Ishikawa (cell line): ENCODE results near the gene YTHDF1.
A peak's percentile ranks its signal among the peaks of the same experiment; 100 is the strongest.

Experiments
- CEBPB ChIP-seq: IDR thresholded peaks from 2 replicates; pipeline ENCODE4 v1.6.1; 2012
- CREB1 ChIP-seq: IDR thresholded peaks from 2 replicates; pipeline ENCODE4 v1.6.1; 2012; ENCODE audit warnings: low read depth
- EGR1 ChIP-seq: IDR thresholded peaks from 2 replicates; pipeline ENCODE4 v1.6.1; 2012
- EP300 ChIP-seq: IDR thresholded peaks from 2 replicates; pipeline ENCODE4 v1.6.1; 2012; ENCODE audit warnings: borderline replicate concordance
- FOXM1 ChIP-seq: IDR thresholded peaks from 2 replicates; pipeline ENCODE4 v1.6.1; 2012; ENCODE audit warnings: low read depth, borderline replicate concordance
- MAX ChIP-seq: IDR thresholded peaks from 2 replicates; pipeline ENCODE4 v1.6.1; 2012
- RAD21 ChIP-seq: IDR thresholded peaks from 2 replicates; pipeline ENCODE4 v1.6.1; 2012; ENCODE audit warnings: low read depth
- REST ChIP-seq: IDR thresholded peaks from 2 replicates; pipeline ENCODE4 v1.6.1; 2012; ENCODE audit warnings: low read depth, mild to moderate bottlenecking
- TAF1 ChIP-seq: IDR thresholded peaks from 2 replicates; pipeline ENCODE4 v1.6.1; 2012; ENCODE audit warnings: low read depth, mild to moderate bottlenecking
- TEAD4 ChIP-seq: IDR thresholded peaks from 2 replicates; pipeline ENCODE4 v1.6.1; 2012
- USF1 ChIP-seq: IDR thresholded peaks from 2 replicates; pipeline ENCODE4 v1.6.1; 2012
- YY1 ChIP-seq: IDR thresholded peaks from 2 replicates; pipeline ENCODE4 v1.6.1; 2012; ENCODE audit warnings: low read depth
- ZBTB7A ChIP-seq: IDR thresholded peaks from 2 replicates; pipeline ENCODE4 v1.6.1; 2012; ENCODE audit warnings: low read depth

GRCh38 chr20:63191400-63191799 lies 24.5 kb downstream of the YTHDF1 start:
- no peak for TF ChIP-seq CREB1
- TF ChIP-seq EGR1: no peak
- no peak for TF ChIP-seq YY1
- 0 out of 2 replicates have a peak, but pooled peaks have one; percentile 19 for TF ChIP-seq USF1
- no peak for TF ChIP-seq TEAD4
- no peak for TF ChIP-seq TAF1
- no peak for TF ChIP-seq REST
- no peak for TF ChIP-seq CEBPB
- TF ChIP-seq MAX: 0 out of 2 replicates have a peak, but pooled peaks have one; percentile 13
- TF ChIP-seq ZBTB7A: no peak
- TF ChIP-seq FOXM1: no peak
- no peak for TF ChIP-seq RAD21
- no peak for TF ChIP-seq EP300
